ENCODE measurements around the gene YIPF2. TPM values are rescaled to one million over a fixed set of nuclear protein-coding genes. Genes with fewer than 3 reads are reported as not detected.

Gene YIPF2
- total RNA-seq, 4 donors from 2014 or later, result 30.5 to 60.1 (median 49.3) TPM

DNA sequence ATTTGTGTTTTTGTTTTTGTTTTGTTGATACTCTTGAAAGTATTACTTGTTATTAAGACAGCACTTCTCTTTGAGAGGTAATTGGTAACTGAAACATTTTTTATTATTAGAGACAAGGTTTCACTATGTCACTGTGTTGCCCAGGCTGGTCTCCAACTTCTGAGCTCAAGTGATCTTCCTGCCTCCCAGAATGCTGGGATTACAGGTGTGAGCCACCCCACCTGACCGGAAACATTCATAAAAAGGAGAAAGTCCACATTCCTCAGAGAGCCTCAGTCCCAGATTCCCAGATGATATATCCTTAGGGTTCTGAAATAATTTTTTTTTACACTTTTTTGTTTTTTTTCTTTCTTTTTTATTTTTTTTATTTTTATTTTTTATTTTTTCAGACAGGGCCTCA, 54.4 kb downstream of the YIPF2 start:
- Histone ChIP-seq H3K4me1 (peaks cover 0 to 46% (median 10%) of the 10 kb centered on the region in 4 donors), H3K9me3 (no peaks in the 10 kb centered on the region), H3K27ac (peak overlapping the region in 2 of 4 donors; percentile 23 to 47), H3K36me3 (no peaks in the 10 kb centered on the region), H3K27me3 (no peaks in the 10 kb centered on the region), H3K4me3 (no peak overlapping the region)
- peak in 1 of 3 donors; percentile 62 for DNase-seq
- TF ChIP-seq CTCF (IDR thresholded peaks at IDR 0.05) (no peak), POLR2A (IDR thresholded peaks at IDR 0.05) (peak in 1 of 2 donors; percentile 70)

DNA sequence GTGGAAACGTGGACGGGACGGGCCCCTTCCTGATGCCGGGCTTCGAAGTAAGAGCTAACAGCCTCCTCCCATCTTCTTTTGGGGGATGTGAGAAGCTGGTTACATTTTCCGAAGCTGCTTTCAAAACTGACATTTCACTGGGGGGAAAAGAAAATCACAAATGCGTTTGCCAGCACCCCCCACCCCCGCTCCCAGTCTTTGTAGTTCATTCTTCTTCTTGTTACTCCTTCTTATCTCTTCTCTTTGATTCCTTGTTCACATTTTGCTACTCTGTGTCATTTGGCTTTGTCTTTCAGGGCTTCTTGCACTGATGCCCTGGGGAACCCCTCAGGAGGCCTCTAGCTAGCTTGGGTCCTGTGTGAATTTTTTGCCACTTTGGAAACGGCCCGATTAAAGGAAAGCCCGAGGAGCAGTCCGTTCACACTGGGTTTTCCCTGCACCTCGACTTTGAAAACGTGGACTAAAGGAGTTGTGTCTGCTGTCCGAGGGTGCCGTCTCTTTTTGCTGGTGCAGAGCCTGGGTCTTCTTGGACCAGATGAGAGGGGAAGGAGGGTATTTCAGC, 55.8 kb downstream of the YIPF2 start:
- no peaks in the 10 kb centered on the region for H3K36me3 ChIP-seq
- H3K27ac ChIP-seq, result peak overlapping the region; percentile 81 to 92 (median 88)
- peak overlapping the region; percentile 75 to 97 (median 90) for H3K4me3 ChIP-seq
- DNase-seq, result no peak
- peaks cover 0 to 35% (median 4%) of the 10 kb centered on the region in 4 donors for H3K4me1 ChIP-seq
- no peaks in the 10 kb centered on the region for H3K27me3 ChIP-seq
- H3K9me3 ChIP-seq, result no peaks in the 10 kb centered on the region
- TF ChIP-seq CTCF (IDR thresholded peaks at IDR 0.05), result peak in 1 of 6 experiments; percentile 1
- TF ChIP-seq POLR2A (IDR thresholded peaks at IDR 0.05), result no peak

Other genes starting within 250 kb of the YIPF2 start
- 10 to 100 TPM; 25.9 to 85.0 (median 38.3) TPM for gene QTRT1, start 227.2 kb downstream of the YIPF2 start, total RNA-seq
- 100 to 1,000 TPM; 353 to 827 (median 464) TPM for gene DNM2, start 210.6 kb downstream of the YIPF2 start, total RNA-seq
- 10 to 100 TPM; 11.6 to 18.4 (median 16.0) TPM for gene TMED1, start 92.4 kb downstream of the YIPF2 start, total RNA-seq
- gene C19orf38, start 80.2 kb downstream of the YIPF2 start, total RNA-seq, result 10 to 100 TPM in 1 of 4 donors, not detected in 3; 20.6 TPM
- 10 to 100 TPM; 23.8 to 40.6 (median 29.7) TPM for gene CARM1, start 57.1 kb downstream of the YIPF2 start, total RNA-seq
- 10 to 100 TPM; 28.0 to 39.5 (median 34.1) TPM for gene TIMM29, start 172 bp upstream of the YIPF2 start, total RNA-seq
- 100 to 1,000 TPM in 2 of 4 donors, 10 to 100 TPM in 2; 68.3 to 208 (median 114) TPM for gene SMARCA4, start 32.4 kb upstream of the YIPF2 start, total RNA-seq
- 100 to 1,000 TPM in 3 of 4 donors, 10 to 100 TPM in 1; 75.7 to 209 (median 156) TPM for gene LDLR, start 160.8 kb upstream of the YIPF2 start, total RNA-seq
- gene SPC24, start 227.1 kb upstream of the YIPF2 start, total RNA-seq, result 10 to 100 TPM in 2 of 4 donors, 1 to 10 TPM in 2; 1.7 to 28.9 (median 8.4) TPM

Data from Peyer's patch (tissue), 4 donors.